ENCODE data around the gene ZNF487. TPM values are rescaled to one million over a fixed set of nuclear protein-coding genes. Genes with fewer than 3 reads are reported as not detected.
"Not testable (repeated sequence)": the region's sequence is repeated elsewhere in the genome, so short reads cannot be mapped to it uniquely, and the experiment has no call there.

ZNF487 gene
- 1 to 10 TPM; 1.3 to 3.8 (median 1.6) TPM for total RNA-seq

DNA sequence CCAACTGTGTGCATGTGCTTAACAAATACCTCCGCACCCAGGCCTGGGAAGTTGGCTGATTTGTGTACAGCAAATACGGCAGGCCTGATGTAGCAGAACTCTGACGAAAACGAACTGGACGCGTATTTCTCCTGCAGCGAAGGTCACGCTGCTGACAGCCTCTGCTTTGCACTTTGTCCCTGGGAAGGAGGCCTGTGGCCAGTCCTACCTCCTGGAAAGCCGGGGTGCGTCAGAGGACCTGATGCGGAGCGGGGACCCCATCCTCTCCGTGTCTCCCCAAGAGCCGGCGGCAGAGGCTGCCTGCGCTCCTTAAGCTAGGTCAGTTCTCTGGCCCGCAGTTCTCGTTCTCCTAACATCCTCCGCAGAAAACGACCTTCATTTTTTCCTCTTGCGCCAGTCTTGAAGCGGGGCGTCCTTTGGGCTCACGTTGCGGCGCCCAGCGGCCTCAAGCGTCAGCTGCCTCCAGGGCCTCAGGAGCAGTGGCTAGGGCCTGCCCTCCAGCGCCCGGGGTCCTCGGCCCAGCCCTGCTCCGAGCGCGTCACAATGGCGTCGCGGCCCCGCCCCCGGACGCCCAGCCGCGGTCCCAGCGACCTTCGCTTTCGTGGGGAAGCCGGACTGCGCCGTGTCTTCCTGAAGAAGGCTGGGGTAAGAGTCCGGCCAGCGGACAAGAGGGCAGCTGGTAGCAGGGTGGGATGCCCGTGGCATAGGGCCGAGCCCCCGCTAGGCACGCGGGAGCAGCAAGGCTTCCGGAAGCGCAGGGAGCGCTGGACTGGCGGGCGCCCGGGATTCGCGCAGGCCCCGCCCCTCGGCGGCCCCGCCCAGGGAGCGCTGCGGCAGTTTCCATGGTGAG lies at the start of gene ZNF487:
TSS of gene ZNF487 (plus strand) at position 821 of the 850 bp plus-strand sequence. CDS start 38,703 bp downstream, outside the sequence.
- H3K4me3 Mint-ChIP-seq = peak within 1 kb of the TSS; percentile 96
- no peaks in the 10 kb centered on the region for H3K9me3 Mint-ChIP-seq
- no peaks in the 10 kb centered on the region for H3K27me3 Mint-ChIP-seq (ENCODE audit: low read depth)
- peaks cover 2% of the 10 kb centered on the region for H3K36me3 Mint-ChIP-seq (ENCODE audit: insufficient read depth)
- DNase-seq (peak; percentile 77), ATAC-seq (peak; percentile 98)
- peaks cover 18% of the 10 kb centered on the region for H3K4me1 Mint-ChIP-seq (ENCODE audit: low read depth)

DNA sequence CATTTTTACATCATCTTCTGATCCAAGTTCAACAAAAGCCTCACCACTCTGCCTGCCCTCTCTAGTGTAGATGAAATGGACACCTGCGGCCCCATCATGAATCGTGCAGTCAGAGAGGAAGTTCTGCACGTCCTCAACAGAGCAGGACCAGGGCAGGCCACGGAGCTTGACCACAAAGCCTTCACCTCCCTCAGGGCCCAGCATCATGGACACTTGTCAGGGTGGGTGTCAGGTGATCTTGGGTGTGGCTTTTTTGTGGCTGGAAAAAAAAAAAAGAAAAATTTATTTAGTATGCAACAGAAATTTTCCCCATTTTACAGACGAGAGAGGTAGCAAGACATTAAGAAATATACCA lies 49.3 kb upstream of the ZNF487 start:
- no peak for ATAC-seq
- peaks cover 51% of the 10 kb centered on the region for H3K36me3 Mint-ChIP-seq (ENCODE audit: insufficient read depth)
- H3K27me3 Mint-ChIP-seq (ENCODE audit: low read depth) = no peaks in the 10 kb centered on the region
- no peak overlapping the region for H3K4me3 Mint-ChIP-seq
- DNase-seq = no peak
- H3K9me3 Mint-ChIP-seq = no peaks in the 10 kb centered on the region
- peaks cover 57% of the 10 kb centered on the region for H3K4me1 Mint-ChIP-seq (ENCODE audit: low read depth)

DNA sequence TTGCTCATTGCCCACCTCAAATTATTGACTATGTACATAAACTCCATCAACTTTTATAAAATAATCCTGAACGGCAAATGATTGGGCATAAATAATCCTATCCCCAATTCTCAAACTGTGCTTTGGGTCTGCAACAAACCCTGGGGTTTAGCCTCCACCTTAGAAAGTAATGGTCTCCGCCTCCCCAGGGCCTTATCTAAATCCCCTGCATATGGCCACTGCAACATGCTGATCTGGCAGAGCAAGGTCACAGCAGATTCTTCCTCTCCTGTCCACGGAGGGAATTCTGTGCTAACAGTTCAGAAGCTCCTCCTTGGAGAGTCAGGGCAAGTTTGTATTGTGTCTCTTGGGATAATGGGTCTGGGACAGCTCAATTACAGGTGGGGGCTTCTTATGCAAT lies 47.0 kb upstream of the ZNF487 start:
- ATAC-seq (no peak), DNase-seq (no peak)
- Mint-ChIP-seq H3K4me3 (no peak overlapping the region), H3K36me3 (ENCODE audit: insufficient read depth) (peaks cover 62% of the 10 kb centered on the region), H3K4me1 (ENCODE audit: low read depth) (peaks cover 74% of the 10 kb centered on the region), H3K9me3 (no peaks in the 10 kb centered on the region), H3K27me3 (ENCODE audit: low read depth) (no peaks in the 10 kb centered on the region)

DNA sequence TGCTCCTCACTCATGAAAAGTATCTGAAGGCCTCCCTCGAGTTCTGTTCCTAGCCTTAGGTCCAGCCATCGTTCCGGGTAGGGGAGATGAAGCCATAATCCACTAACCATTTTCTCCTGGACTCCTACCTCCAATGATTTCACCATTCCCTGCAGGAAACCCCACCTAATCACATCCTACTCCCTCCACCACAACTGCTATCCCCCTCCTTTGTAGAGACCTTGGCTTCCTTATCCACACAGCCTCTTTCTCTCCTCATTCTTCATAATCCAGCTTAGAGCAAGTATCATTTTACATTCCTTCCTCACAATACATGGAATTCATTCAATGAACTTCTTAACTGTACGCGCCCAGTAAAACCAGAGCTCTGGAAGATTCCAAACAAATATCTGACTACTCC lies 46.6 kb upstream of the ZNF487 start:
- Mint-ChIP-seq H3K4me3 (no peak overlapping the region), H3K27me3 (ENCODE audit: low read depth) (no peaks in the 10 kb centered on the region), H3K36me3 (ENCODE audit: insufficient read depth) (peaks cover 65% of the 10 kb centered on the region), H3K4me1 (ENCODE audit: low read depth) (peaks cover 78% of the 10 kb centered on the region), H3K9me3 (no peaks in the 10 kb centered on the region)
- DNase-seq (no peak), ATAC-seq (no peak)

GRCh38 chr10:43390759-43391158 lies 46.2 kb upstream of the ZNF487 start:
- no peaks in the 10 kb centered on the region for H3K9me3 Mint-ChIP-seq
- no peak overlapping the region for H3K4me3 Mint-ChIP-seq
- no peaks in the 10 kb centered on the region for H3K27me3 Mint-ChIP-seq (ENCODE audit: low read depth)
- DNase-seq (no peak), ATAC-seq (no peak)
- peaks cover 80% of the 10 kb centered on the region for H3K4me1 Mint-ChIP-seq (ENCODE audit: low read depth)
- H3K36me3 Mint-ChIP-seq (ENCODE audit: insufficient read depth) = peaks cover 67% of the 10 kb centered on the region

DNA sequence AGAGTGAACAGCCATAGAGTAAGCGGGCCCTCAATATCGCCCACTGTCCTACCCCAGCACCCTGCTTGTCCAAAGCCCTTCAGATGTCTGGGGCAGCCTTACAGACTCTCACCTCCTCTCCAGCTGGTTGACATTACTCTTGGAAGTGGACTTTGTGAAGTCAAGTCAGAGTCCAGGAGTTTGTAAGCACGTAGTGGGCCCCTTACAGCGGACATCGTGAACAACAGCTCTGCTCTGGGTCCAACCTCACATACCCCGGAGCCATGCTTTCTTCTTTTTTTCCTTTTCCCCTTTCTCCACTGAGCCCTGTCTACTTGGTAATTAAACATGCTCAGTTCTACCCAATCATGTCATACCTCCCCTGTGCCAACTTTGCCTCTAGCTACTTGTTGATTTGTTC lies 45.4 kb upstream of the ZNF487 start:
- peaks cover 81% of the 10 kb centered on the region for H3K4me1 Mint-ChIP-seq (ENCODE audit: low read depth)
- no peak for ATAC-seq
- peaks cover 67% of the 10 kb centered on the region for H3K36me3 Mint-ChIP-seq (ENCODE audit: insufficient read depth)
- DNase-seq = no peak
- no peaks in the 10 kb centered on the region for H3K9me3 Mint-ChIP-seq
- no peak overlapping the region for H3K4me3 Mint-ChIP-seq
- H3K27me3 Mint-ChIP-seq (ENCODE audit: low read depth) = no peaks in the 10 kb centered on the region

DNA sequence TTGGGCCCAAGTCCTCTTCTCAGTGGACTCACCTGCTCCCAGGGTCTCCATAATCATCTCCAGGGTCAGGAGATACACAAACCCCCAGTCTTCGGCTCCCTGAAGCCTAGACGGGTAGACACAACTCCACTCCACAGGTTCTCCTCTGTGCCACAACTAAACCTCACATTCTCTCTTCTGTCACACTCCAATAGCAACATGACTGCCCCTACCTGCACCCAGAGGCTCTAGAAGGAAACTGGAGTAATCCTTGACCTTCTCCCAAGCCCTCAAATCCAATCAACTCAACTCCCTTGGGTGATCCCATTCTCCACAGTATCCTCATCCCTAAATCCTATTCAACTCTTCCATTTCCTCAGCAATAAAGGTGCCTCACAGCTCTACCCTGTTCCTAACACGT lies 44.2 kb upstream of the ZNF487 start:
- no peaks in the 10 kb centered on the region for H3K27me3 Mint-ChIP-seq (ENCODE audit: low read depth)
- no peaks in the 10 kb centered on the region for H3K9me3 Mint-ChIP-seq
- peaks cover 73% of the 10 kb centered on the region for H3K4me1 Mint-ChIP-seq (ENCODE audit: low read depth)
- H3K4me3 Mint-ChIP-seq = no peak overlapping the region
- ATAC-seq (no peak), DNase-seq (no peak)
- H3K36me3 Mint-ChIP-seq (ENCODE audit: insufficient read depth) = peaks cover 58% of the 10 kb centered on the region

- ATAC-seq; H3K27me3 Mint-ChIP-seq (ENCODE audit: low read depth); H3K9me3 Mint-ChIP-seq; DNase-seq; H3K4me3 Mint-ChIP-seq: not testable (repeated sequence)
- H3K36me3 Mint-ChIP-seq (ENCODE audit: insufficient read depth) = peaks cover 55% of the 10 kb centered on the region
- peaks cover 72% of the 10 kb centered on the region for H3K4me1 Mint-ChIP-seq (ENCODE audit: low read depth)
These were observed 43.7 kb upstream of the ZNF487 start for GRCh38 chr10:43393186-43393585.

- no peak for DNase-seq
- H3K9me3 Mint-ChIP-seq = no peaks in the 10 kb centered on the region
- peaks cover 70% of the 10 kb centered on the region for H3K4me1 Mint-ChIP-seq (ENCODE audit: low read depth)
- H3K4me3 Mint-ChIP-seq = no peak overlapping the region
- no peaks in the 10 kb centered on the region for H3K27me3 Mint-ChIP-seq (ENCODE audit: low read depth)
- peaks cover 49% of the 10 kb centered on the region for H3K36me3 Mint-ChIP-seq (ENCODE audit: insufficient read depth)
- ATAC-seq = no peak
These were observed 43.1 kb upstream of the ZNF487 start for GRCh38 chr10:43393606-43394360.

DNA sequence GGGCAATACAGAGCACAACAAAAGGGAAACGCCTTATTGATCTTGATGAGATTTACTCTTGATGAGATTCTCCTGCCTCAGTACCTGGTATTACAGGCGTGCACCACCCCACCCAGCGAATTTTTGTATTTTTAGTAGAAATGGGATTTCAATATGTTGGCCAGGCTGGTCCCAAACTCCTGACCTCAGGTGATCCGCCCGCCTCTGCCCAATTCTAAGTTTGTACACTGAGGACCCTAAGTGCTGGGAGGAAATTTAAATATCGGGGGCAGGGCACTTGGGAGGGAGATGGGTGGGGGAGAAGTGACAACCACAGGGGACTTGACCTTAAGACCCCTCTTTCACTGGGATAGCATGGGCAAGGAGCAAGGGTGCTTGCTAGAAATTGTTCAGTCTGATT lies 42.0 kb upstream of the ZNF487 start:
- Mint-ChIP-seq H3K9me3 (no peaks in the 10 kb centered on the region), H3K27me3 (ENCODE audit: low read depth) (no peaks in the 10 kb centered on the region), H3K4me1 (ENCODE audit: low read depth) (peaks cover 72% of the 10 kb centered on the region), H3K4me3 (peak overlapping the region; percentile 88), H3K36me3 (ENCODE audit: insufficient read depth) (peaks cover 53% of the 10 kb centered on the region)
- DNase-seq = no peak
- ATAC-seq = no peak

GRCh38 chr10:43395571-43396060 lies 41.3 kb upstream of the ZNF487 start:
- Mint-ChIP-seq H3K4me1 (ENCODE audit: low read depth) (peaks cover 72% of the 10 kb centered on the region), H3K36me3 (ENCODE audit: insufficient read depth) (peaks cover 54% of the 10 kb centered on the region), H3K9me3 (no peaks in the 10 kb centered on the region), H3K27me3 (ENCODE audit: low read depth) (no peaks in the 10 kb centered on the region), H3K4me3 (peak overlapping the region; percentile 88)
- ATAC-seq = no peak
- no peak for DNase-seq

DNA sequence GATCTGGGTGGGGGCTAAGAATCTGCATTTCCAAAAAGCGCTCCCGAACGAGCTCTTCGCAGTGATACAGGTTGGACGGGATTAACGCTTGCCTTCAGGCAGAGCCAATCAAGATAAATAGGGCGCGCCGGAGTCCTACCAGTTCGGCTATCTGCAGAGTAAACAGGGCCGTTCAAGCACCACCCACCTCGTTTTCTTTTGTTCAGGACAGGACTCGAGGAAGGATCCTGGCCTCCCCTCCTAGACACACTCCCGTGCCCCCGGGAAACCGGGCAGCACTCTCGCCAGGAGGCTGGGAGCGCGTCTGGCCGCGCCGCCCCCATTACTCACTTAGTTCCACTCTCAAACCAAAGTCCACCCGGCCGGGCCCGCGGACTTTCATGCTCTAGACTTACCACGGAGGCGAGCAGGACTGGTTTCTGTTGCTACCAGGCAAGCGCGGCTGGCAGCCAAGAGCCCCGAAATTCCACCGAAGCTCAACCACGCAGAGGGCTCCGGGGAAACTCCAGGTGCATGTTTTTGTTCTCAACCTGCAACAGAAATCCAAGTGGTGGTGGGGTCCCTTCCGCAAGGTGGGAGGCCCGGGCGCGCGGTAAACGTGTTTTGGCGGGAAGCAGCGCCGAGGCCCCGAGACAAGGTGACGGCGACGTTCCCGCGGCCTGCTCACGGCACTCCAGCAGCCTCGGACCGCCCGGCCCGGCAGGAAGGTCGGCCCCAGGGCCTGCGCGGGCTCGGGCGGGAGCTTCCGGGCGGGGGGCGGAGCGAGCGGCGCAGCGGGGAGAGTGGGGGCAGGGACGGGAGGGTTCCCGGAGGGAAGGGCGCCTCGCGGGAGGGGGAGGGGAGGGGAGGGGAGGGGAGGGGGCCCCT lies 40.6 kb upstream of the ZNF487 start:
- ATAC-seq (peak; percentile 64 to 67), DNase-seq (peak; percentile 52)
- Mint-ChIP-seq H3K36me3 (ENCODE audit: insufficient read depth) (peaks cover 52% of the 10 kb centered on the region), H3K9me3 (no peaks in the 10 kb centered on the region), H3K4me3 (peak overlapping the region; percentile 88), H3K4me1 (ENCODE audit: low read depth) (peaks cover 73% of the 10 kb centered on the region), H3K27me3 (ENCODE audit: low read depth) (no peaks in the 10 kb centered on the region)

DNA sequence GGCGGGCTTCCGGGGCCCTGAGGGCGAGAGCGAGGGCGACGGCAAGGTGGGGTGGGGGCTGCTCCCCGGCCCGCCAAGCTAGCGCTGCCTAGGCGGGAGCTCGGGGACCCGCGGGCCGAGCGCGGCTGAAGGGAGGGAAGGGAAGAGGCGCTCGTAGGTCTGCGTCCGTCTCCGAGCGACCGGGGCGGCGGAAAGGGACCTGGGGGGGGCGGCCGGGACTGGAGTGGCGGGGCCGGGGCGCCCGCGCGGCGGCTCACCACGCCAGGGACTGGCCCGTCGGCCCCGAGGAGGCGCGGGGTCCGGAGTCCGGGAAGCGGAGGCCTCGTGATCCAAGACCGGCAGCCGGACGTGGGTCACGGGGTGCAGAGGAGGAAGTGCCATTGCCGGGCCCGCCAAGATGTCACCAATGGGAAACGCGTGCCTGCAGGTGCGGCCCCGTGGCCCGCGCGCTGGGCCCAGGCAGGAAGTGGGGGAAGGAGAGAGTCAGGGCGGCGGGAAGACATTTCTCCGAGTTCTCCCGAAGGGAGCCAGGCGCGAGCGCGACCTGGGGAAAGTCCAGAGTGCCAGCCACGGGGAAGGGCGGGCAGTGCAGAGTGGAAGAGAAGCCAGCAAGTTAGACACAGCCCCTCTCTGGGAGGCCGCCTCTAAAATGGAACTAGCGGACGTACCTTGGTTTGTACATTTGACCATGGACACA lies 39.8 kb upstream of the ZNF487 start:
- ATAC-seq = peak; percentile 69 to 71
- H3K27me3 Mint-ChIP-seq (ENCODE audit: low read depth) = no peaks in the 10 kb centered on the region
- DNase-seq = peak; percentile 51
- peak overlapping the region; percentile 98 for H3K4me3 Mint-ChIP-seq
- peaks cover 74% of the 10 kb centered on the region for H3K4me1 Mint-ChIP-seq (ENCODE audit: low read depth)
- H3K36me3 Mint-ChIP-seq (ENCODE audit: insufficient read depth) = peaks cover 49% of the 10 kb centered on the region
- no peaks in the 10 kb centered on the region for H3K9me3 Mint-ChIP-seq
